PC-3 (cell line): ENCODE results near the gene SPPL2B.

Source experiments
- CTCF ChIP-seq: fragments of 300-600 bp; sonication (generic); conservative IDR thresholded peaks from 2 replicates; pipeline ENCODE4 v1.5.1; 2017; ENCODE audit warnings: antibody characterized with exemption, low read depth, mild to moderate bottlenecking, low read length
- EZH2 ChIP-seq: fragments of 300-600 bp; sonication (generic); IDR thresholded peaks from one replicate; pipeline ENCODE4 v1.6.1; 2017; ENCODE audit warnings: antibody characterized with exemption, mild to moderate bottlenecking, low read length; ENCODE audit not compliant: unreplicated experiment
- EZH2phosphoT487 ChIP-seq: fragments of 300-600 bp; sonication (generic); IDR thresholded peaks from 2 replicates; pipeline ENCODE4 v1.6.1; 2018; ENCODE audit warnings: mild to moderate bottlenecking, antibody characterized with exemption, low read length, borderline replicate concordance

GRCh38 chr19:2317756-2318155 is 10.7 kb upstream of the SPPL2B start:
- no peak for TF ChIP-seq CTCF
- TF ChIP-seq EZH2, result no peak
- no peak for TF ChIP-seq EZH2phosphoT487
